NCI-H146 (cell line): ENCODE results near the gene THADA.
"Not testable (repeated sequence)": the region's sequence is repeated elsewhere in the genome, so short reads cannot be mapped to it uniquely, and the experiment has no call there.

Experiments used
- DNase-seq: peaks from one replicate; lab custom pipeline; 2025; lab: John Stamatoyannopoulos, UW

The THADA gene

DNA sequence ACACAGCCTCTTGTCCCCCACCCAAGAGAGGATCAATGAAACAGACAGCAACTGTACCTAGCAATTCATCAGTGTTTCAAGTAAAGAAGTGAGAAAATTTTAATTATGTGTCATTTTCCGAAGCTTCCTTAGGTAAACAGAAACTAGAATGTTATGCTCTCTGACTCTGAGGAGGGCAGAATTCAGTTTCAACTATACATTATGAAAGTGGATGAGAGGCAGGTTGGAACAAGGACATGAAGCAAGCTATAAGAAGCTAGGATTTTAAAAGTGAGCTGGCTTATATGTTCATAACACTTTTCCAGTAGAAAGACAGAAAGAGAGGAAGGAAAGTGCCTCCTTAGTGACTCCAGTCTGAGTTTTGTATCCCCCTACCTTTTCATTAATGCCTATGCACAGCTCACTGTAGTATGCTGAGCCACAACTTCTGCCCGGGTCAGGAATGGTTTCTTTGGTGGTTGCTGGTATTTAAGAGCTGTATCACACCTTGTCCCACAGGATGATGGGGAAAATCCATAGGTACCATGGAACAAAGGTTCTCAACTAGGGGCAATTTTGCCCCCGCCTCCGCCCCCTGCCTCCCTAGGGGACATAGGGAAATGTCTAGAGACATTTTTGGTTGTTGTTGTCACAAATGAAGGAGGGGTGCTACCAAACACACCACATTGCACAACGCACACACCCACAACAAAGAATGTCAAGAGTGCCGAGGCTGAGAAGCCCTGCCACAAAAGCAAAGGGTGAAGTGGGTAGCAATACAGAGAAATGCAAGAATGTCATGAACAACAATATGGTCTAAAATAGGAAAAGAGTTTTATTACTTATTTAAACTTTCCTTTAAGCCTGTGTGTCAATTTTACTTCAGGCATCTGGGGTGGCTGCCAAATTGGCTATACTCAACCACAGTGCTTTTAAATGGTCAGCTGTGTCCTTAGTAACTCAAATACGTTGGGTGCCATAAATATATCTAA lies 208.5 kb downstream of the THADA start:
- DNase-seq, result no peak

DNA sequence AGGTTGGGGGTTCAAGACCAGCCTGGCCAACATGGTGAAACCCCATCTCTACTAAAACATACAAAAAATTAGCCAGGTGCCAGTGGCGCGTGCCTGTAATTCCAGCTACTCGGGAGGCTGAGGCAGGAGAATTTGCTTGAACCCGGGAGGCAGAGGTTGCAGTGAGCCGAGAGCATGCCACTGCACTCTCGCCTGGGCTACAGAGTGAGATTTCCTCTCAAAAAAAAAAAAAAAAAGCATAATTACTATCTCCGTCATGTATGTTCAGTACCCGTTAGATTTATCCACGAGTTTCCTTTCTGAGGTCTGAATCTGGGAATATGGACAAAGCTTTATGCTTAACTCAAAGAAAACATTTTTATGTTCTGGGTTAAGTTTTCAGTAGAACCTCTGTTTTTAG lies 209.2 kb downstream of the THADA start:
- not testable (repeated sequence) for DNase-seq

DNA sequence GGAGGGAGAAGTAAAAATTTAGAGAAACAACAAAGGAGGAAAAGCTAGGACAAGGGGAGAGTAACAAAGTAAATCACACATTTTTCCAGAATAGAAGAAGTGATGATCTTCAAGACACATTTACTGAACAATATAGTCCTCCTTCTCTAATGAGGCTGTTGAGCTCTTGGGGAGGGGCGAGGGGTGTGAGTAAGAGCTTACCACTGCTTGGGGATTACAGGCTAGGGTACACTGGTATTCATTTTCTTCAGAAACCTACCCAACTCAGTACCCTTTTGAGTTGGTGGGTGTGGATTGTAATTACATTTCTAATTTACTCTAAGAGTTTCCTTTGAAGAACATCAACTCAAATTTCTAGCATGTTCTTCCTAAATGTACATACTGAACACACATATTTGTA lies 211.7 kb downstream of the THADA start:
- no peak for DNase-seq

DNA sequence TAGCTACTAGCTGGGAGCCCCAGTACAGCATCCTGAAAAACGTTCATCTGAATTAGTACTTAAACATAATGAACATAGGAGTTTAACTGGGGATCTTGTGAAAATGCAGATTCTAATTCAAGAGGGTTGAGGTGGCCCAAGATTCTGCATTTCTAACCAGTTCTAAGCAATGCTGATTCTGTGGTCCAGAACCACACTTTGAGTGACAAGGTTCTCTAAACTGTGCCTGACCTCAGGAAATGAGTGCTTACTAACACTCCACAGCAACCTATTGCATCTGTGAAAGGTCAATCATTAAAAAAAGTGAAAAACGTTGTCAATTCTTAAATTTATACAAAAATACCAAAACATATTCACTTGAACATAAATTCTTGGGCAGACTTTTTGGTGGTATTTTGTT lies 212.3 kb downstream of the THADA start:
- DNase-seq, result no peak

DNA sequence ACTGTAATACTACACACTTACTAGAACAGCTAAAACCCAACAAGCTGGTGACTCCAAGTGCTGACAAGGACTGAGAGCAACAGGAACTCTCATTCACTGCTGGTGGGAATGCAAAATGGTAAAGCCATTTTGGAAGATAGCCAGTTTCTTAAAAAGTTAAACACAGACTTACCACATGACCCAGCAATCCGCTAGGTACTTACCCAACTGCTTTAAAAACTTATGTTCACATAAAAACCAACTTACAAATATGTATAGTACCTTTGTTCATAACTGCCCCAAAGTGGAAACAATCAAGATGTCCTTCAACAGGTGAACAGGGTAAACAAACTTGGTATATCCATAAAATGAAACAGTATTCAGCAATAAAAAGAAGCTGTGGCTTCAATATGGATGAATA lies 216.3 kb downstream of the THADA start:
- DNase-seq, result no peak

DNA sequence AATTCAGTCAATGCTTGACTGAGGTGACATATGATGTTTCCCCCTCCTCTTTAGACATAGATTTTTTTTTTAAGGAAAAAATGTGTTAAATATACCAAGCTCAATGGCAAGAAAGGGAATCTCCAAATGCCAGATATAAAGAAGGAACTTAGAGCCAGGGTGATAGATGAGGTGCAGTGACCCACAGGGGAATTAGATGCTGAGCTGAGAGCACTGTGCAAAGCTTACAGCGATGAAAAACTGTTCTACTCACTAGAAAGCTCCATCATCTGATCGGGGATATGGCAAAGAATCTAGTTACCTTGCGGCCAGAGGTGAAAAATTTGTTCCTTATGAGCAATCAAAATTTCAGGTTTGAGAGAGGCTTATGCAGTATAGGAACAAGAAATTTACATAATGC lies 218.5 kb downstream of the THADA start:
- no peak for DNase-seq

- no peak for DNase-seq
Observed at GRCh38 chr2:43376523-43377198, 219.2 kb downstream of the THADA start.

GRCh38 chr2:43375746-43376522 lies 219.9 kb downstream of the THADA start:
- no peak for DNase-seq

DNA sequence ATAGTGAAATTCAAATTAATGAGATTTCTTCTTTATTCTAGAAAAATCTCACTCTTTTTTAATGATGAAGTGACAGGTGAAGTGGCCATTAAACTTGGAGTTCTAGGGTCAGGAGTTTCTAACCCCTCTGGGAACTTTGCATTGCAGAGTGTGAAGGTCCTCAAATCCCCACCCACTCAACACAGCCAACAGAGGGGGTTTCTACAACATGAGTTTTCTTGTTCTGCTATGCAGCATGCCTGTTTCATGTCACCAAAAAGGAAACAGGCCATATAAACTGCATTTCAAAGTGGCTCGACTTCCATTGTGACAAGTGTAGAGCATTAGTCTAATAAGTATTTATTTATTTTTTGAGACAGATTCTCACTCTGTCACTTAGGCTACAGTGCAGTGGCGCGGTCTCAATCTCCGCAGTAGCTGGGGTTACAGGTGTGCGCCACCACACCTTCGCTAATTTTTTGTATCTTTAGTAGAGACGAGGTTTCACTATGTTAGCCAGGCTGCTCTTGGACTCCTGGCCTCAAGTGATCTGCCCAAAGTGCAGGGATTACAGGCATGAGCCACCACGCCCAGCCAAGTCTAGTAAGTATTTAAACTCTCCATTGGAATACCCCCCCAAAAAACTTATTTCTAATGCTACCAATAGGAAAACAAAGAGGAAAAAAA lies 223.3 kb downstream of the THADA start:
- DNase-seq, result no peak

- DNase-seq, result no peak
Observed at GRCh38 chr2:43370705-43371104, 225.1 kb downstream of the THADA start.

- DNase-seq, result no peak
Observed at GRCh38 chr2:43370146-43370545, 225.7 kb downstream of the THADA start.

DNA sequence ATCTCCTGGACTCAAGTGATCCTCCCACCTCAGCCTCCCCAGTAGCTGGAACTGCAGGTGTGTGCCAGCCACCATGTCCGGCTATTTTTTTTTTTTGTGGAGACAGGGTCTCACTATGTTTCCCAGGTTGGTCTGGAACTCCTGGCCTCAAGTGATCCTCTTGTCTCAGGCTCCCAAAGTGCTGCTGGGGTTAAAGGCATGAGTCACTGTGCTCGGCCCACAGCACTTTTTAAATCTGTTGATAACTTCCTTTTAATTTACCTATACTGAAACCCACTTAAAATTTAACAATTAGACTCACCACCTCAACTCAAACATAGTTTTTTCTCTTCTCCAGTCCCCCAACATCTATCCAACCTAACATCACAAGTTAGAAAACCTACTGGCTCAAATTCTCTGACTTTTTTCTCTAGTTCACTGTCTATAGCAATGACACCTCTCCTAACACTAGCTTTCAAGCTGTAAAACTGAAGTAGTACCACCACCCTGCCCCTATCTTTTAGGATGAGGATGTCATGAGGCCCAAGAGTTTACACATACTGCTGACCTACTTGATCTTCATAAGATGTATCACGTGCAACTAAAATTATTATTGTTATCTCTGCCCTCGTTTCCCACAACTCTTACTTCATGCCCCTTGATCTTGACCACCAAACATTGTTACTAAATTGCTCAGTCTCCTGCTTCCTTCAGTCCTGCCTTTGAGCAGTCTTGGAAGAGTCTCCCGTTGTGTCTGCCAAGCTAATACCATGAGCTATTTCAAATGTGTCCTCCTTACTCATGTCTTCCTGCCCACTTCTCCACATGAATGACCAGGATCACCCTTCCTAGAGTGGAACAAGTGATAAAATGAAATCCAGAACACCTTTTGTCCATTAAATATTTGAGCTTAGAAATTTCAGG lies 227.1 kb downstream of the THADA start:
- DNase-seq, result no peak

- no peak for DNase-seq
Observed at GRCh38 chr2:43367012-43367782, 228.6 kb downstream of the THADA start.

GRCh38 chr2:43363120-43363519 lies 232.7 kb downstream of the THADA start:
- no peak for DNase-seq

GRCh38 chr2:43361286-43361685 lies 234.6 kb downstream of the THADA start:
- no peak for DNase-seq

GRCh38 chr2:43360137-43360536 lies 235.7 kb downstream of the THADA start:
- DNase-seq, result peak; percentile 70

- DNase-seq, result no peak
Observed at GRCh38 chr2:43358410-43359201, 237.2 kb downstream of the THADA start.

DNA sequence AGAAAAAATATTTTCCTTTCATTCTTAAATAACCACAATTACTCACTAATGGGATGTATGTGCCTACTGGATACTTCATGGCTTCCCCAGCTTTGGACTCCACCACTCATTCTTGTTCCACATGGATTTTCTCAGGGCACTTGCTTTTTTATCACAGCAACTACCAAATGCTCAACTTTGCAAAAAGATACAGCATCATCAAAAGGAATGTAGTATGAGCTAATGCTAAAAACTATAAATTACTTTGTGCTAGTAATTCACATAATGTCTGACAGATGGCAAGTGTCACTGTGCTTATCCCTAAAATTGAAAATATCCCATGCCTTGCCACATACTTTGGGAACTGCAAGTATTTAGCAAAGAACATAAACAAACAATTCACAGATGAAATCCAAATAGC lies 239.1 kb downstream of the THADA start:
- DNase-seq, result no peak

DNA sequence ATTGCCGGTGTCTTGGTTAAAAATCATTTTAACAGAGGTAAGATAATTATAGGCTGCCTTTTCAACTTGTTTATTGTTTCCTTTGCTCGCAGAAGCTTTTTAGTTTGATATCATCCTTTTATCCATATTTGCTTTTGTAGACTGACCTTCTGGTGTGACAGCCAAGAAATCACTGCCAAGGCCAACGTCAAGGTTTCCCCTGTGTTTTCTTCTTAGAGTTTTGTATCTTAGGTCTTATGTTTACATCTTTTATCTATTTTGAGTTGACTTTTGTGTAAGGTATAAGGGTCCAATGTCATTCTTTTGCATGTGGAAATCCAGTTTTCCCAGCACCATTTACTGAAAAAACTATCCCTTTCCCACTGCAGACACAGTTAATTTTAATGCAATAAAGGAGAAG lies 240.4 kb downstream of the THADA start:
- DNase-seq, result no peak
